Mesendoderm (in vitro differentiated cells): ENCODE data around the gene KANK2.
"Not testable (repeated sequence)": the region's sequence is repeated elsewhere in the genome, so short reads cannot be mapped to it uniquely, and the experiment has no call there.

Experiments used
- DNase-seq: peaks from one replicate; pipeline ENCODE4 v3.0.0; 2013
- H2AK5ac ChIP-seq: 2 replicates; pipeline ENCODE4 v1.6.1; 2013; ENCODE audit warnings: low read length, inconsistent platforms
- H2BK120ac ChIP-seq: 2 replicates; pipeline ENCODE4 v1.6.1; 2013; ENCODE audit warnings: low read depth, mild to moderate bottlenecking, low read length, moderate library complexity, mixed read lengths
- H2BK15ac ChIP-seq: replicated peaks from 2 replicates; pipeline ENCODE4 v1.6.1; 2013; ENCODE audit warnings: low read depth, mild to moderate bottlenecking, moderate library complexity
- H2BK5ac ChIP-seq: 2 replicates; pipeline ENCODE4 v1.6.1; 2013; ENCODE audit warnings: low read length, inconsistent platforms
- H3K18ac ChIP-seq: 2 replicates; pipeline ENCODE4 v1.6.1; 2013; ENCODE audit warnings: mild to moderate bottlenecking, low read length, mixed read lengths
- H3K23ac ChIP-seq: one replicate; pipeline ENCODE4 v1.6.1; 2013; ENCODE audit warnings: low read length
- H3K27ac ChIP-seq: 2 replicates; pipeline ENCODE4 v1.5.1; 2013; ENCODE audit warnings: low read depth, mild to moderate bottlenecking, inconsistent platforms, low read length, moderate library complexity
- H3K27me3 ChIP-seq: 2 replicates; pipeline ENCODE4 v1.6.1; 2013; ENCODE audit warnings: low read length, control low read depth, mild to moderate bottlenecking, inconsistent platforms; ENCODE audit not compliant: insufficient read depth, poor library complexity
- H3K36me3 ChIP-seq: 2 replicates; pipeline ENCODE4 v1.6.1; 2013; ENCODE audit warnings: low read length, inconsistent platforms; ENCODE audit not compliant: control insufficient read depth, insufficient read depth
- H3K4ac ChIP-seq: one replicate; pipeline ENCODE4 v1.6.1; 2013; ENCODE audit warnings: low read depth, mild to moderate bottlenecking, low read length, moderate library complexity
- H3K4me1 ChIP-seq: 2 replicates; pipeline ENCODE4 v1.6.1; 2013; ENCODE audit warnings: low read depth, low read length, inconsistent platforms; ENCODE audit not compliant: control insufficient read depth
- H3K4me2 ChIP-seq: 2 replicates; pipeline ENCODE4 v1.6.1; 2013; ENCODE audit warnings: low read length
- H3K4me3 ChIP-seq: 2 replicates; pipeline ENCODE4 v1.5.1; 2013; ENCODE audit warnings: mild to moderate bottlenecking, low read length
- H3K56ac ChIP-seq: one replicate; pipeline ENCODE4 v1.6.1; 2013; ENCODE audit warnings: low read length
- H3K79me1 ChIP-seq: 2 replicates; pipeline ENCODE4 v1.6.1; 2013; ENCODE audit warnings: low read length, inconsistent platforms
- H3K79me2 ChIP-seq: 2 replicates; pipeline ENCODE4 v1.6.1; 2013; ENCODE audit warnings: mild to moderate bottlenecking, low read length; ENCODE audit not compliant: control insufficient read depth, insufficient read depth
- H3K9ac ChIP-seq: 2 replicates; pipeline ENCODE4 v1.6.1; 2013; ENCODE audit warnings: low read length, inconsistent platforms
- H4K5ac ChIP-seq: one replicate; pipeline ENCODE4 v1.6.1; 2013; ENCODE audit warnings: low read length
- H4K8ac ChIP-seq: one replicate; pipeline ENCODE4 v1.6.1; 2013; ENCODE audit warnings: low read depth, mild to moderate bottlenecking, control low read depth, low read length, moderate library complexity
- WGBS: extraction: QIAGEN DNeasy Blood & Tissue Kit; methylation state at CpG from one replicate; pipeline ENCODE4 v1.1.7; 2013; ENCODE audit warnings: low lambda C conversion rate, missing lambda C conversion rate; ENCODE audit not compliant: insufficient coverage; ENCODE audit errors: extremely low coverage; 5-methylcytosine and 5-hydroxymethylcytosine counted together

Gene KANK2

GRCh38 chr19:11164296-11164695, 33.0 kb downstream of the KANK2 start:
- H3K27me3 ChIP-seq = no peaks in the 10 kb centered on the region
- H2BK15ac ChIP-seq = no peak overlapping the region
- H3K4ac ChIP-seq = no peak overlapping the region
- no CpG with 5 or more reads among the region's 11 CpGs for WGBS
- no peak overlapping the region for H3K27ac ChIP-seq
- H3K9ac ChIP-seq = no peak overlapping the region
- H3K4me3 ChIP-seq = no peak overlapping the region
- no peaks in the 10 kb centered on the region for H3K79me2 ChIP-seq
- no peak overlapping the region for H3K18ac ChIP-seq
- no peak overlapping the region for H2AK5ac ChIP-seq
- no peak for DNase-seq
- no peak overlapping the region for H4K5ac ChIP-seq
- H2BK5ac ChIP-seq = no peak overlapping the region
- no peaks in the 10 kb centered on the region for H3K79me1 ChIP-seq
- H4K8ac ChIP-seq = no peak overlapping the region
- no peak overlapping the region for H2BK120ac ChIP-seq
- H3K56ac ChIP-seq = no peak overlapping the region
- no peaks in the 10 kb centered on the region for H3K4me1 ChIP-seq
- H3K23ac ChIP-seq = no peak overlapping the region
- H3K36me3 ChIP-seq = peaks cover 4% of the 10 kb centered on the region
- no peak overlapping the region for H3K4me2 ChIP-seq

GRCh38 chr19:11160440-11160768, 36.9 kb downstream of the KANK2 start:
- H3K79me2 ChIP-seq, H3K9ac ChIP-seq, H3K4ac ChIP-seq, H3K4me2 ChIP-seq, H3K79me1 ChIP-seq, H2BK120ac ChIP-seq, H3K56ac ChIP-seq, H3K18ac ChIP-seq, H3K36me3 ChIP-seq, H3K27ac ChIP-seq, H3K23ac ChIP-seq, H3K4me1 ChIP-seq, H4K5ac ChIP-seq, H2AK5ac ChIP-seq, DNase-seq, H3K27me3 ChIP-seq, H2BK5ac ChIP-seq, H2BK15ac ChIP-seq, H4K8ac ChIP-seq, H3K4me3 ChIP-seq: not testable (repeated sequence)
- no CpG with 5 or more reads among the region's 2 CpGs for WGBS

DNA sequence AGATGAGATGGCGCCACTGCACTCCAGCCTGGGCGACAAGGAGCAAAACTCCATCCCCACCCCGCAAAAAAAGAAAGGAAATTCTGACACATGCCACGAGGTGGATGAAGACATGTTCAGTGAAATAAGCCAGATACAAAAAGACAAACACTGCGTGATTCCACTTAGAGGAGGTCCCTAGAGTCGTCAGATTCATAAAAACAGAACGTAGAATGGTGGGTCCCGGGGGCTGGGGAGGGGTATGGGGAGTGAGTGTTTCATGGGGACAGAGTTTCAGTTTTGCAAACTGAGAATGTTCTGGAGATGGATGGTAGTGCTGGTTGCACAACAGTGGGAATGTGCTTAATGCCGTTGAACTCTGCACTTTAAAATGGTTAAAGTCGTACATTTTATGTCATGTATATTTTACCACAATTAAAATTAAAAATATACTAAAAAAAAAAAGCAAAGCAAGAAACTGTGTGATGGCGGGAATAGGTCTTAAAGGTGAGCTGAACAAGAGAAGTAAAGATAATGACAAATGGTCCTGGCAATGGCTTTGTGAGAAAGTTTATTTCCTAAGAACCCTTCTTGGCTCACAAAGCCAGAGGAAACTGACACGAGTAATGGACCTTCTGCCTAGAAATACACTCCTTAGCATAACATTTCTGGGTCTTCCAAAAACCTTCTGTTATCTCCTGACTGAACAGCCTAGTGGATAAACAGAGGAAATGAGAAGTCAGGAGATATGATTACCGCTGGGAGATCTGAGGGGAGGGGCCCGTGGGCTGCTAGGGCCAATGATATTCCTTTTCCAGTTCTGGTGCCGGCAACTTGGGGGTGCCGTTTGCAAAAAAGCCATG, 37.5 kb downstream of the KANK2 start:
- Histone ChIP-seq H4K5ac (no peak overlapping the region), H3K27me3 (no peaks in the 10 kb centered on the region), H3K18ac (no peak overlapping the region), H2AK5ac (no peak overlapping the region), H3K79me1 (peaks cover 6% of the 10 kb centered on the region), H3K4ac (no peak overlapping the region), H2BK5ac (no peak overlapping the region), H2BK15ac (no peak overlapping the region), H3K27ac (no peak overlapping the region), H3K4me1 (peaks cover 2% of the 10 kb centered on the region), H3K56ac (no peak overlapping the region), H3K4me3 (no peak overlapping the region), H3K9ac (no peak overlapping the region), H3K79me2 (peaks cover 7% of the 10 kb centered on the region), H3K23ac (no peak overlapping the region), H2BK120ac (no peak overlapping the region), H3K36me3 (peaks cover 2% of the 10 kb centered on the region), H4K8ac (no peak overlapping the region), H3K4me2 (no peak overlapping the region)
- DNase-seq = no peak
- no CpG with 5 or more reads among the region's 16 CpGs for WGBS

DNA sequence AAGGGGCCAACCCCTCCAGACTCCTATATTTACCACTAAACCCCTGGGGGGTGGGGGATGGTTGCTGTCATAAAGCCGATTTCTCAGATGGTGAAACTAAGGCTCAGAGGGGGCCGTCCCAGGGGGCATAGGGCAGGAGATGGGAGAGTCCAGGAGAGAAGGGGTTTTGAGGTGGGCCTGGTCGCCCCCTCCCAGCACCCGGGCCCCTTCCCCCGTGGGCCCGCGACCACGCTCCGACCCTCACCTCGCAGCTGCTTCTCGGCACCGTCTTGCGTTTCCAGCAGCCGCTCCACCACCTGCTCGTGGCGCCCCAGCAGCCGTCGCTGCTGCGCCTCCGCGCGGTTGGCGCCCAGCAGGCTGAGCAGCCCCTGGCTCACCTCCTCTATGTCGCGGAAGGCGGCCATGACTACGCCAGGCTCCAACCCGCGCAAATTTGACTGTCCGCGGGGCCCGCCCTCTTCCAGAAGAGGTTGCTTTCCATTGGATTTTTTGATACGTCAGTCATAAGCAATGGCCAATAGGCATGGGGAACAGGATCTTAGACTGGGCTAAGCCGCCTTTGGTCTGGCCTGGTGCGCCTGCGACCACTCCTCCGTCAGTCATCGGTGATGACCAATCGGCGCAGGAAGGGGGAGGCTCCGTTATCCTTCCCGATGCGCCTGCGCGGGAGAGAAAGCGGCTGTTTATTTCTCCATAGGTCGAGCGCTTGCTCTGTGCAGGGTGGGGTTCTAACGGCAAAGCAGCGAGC, 41.8 kb downstream of the KANK2 start, which contains the start of gene SPC24:
SPC24 (minus strand) TSS at position 410 of the 748 bp plus-strand sequence; CDS start at position 404, 6 bp downstream.
- DNase-seq = peak; percentile 99
- Histone ChIP-seq H3K4me3 (peak within 1 kb of the TSS; percentile 100), H3K4ac (peak within 1 kb of the TSS; percentile 21), H3K18ac (peak within 1 kb of the TSS; percentile 35), H3K79me1 (peaks cover 15% of the 10 kb centered on the region), H3K56ac (peak within 1 kb of the TSS; percentile 100), H3K23ac (peak within 1 kb of the TSS; percentile 97), H4K5ac (no peak within 1 kb of the TSS), H3K36me3 (no peaks in the 10 kb centered on the region), H2BK5ac (peak within 1 kb of the TSS; percentile 70), H3K4me2 (peak within 1 kb of the TSS; percentile 95), H3K9ac (peak within 1 kb of the TSS; percentile 99), H2AK5ac (no peak within 1 kb of the TSS), H2BK15ac (no peak within 1 kb of the TSS), H3K4me1 (peaks cover 2% of the 10 kb centered on the region), H3K79me2 (peaks cover 19% of the 10 kb centered on the region), H3K27ac (no peak within 1 kb of the TSS), H2BK120ac (no peak within 1 kb of the TSS), H3K27me3 (no peaks in the 10 kb centered on the region), H4K8ac (peak within 1 kb of the TSS; percentile 78)
- WGBS = no CpG with 5 or more reads among the region's 50 CpGs

- H3K27ac ChIP-seq = no peak overlapping the region
- DNase-seq = no peak
- H3K79me1 ChIP-seq = peaks cover 15% of the 10 kb centered on the region
- no CpG with 5 or more reads among the region's 6 CpGs for WGBS
- peaks cover 19% of the 10 kb centered on the region for H3K79me2 ChIP-seq
- peak overlapping the region; percentile 52 for H3K56ac ChIP-seq
- H2AK5ac ChIP-seq = no peak overlapping the region
- no peak overlapping the region for H3K18ac ChIP-seq
- H4K8ac ChIP-seq = no peak overlapping the region
- peak overlapping the region; percentile 91 for H3K4me2 ChIP-seq
- no peak overlapping the region for H3K23ac ChIP-seq
- peak overlapping the region; percentile 99 for H3K9ac ChIP-seq
- no peak overlapping the region for H2BK5ac ChIP-seq
- no peak overlapping the region for H3K4ac ChIP-seq
- no peaks in the 10 kb centered on the region for H3K36me3 ChIP-seq
- H2BK15ac ChIP-seq = no peak overlapping the region
- H3K4me3 ChIP-seq = no peak overlapping the region
- no peaks in the 10 kb centered on the region for H3K27me3 ChIP-seq
- H4K5ac ChIP-seq = no peak overlapping the region
- no peak overlapping the region for H2BK120ac ChIP-seq
- H3K4me1 ChIP-seq = peaks cover 2% of the 10 kb centered on the region
These were observed 42.7 kb downstream of the KANK2 start for GRCh38 chr19:11154683-11155047.
